Upper lobe of left lung (tissue), 4 donors: ENCODE results near the gene MSANTD2.

ENCODE experiments used
- EP300 ChIP-seq, 4 donors: sonication (generic); formaldehyde crosslinking; IDR thresholded peaks; one replicate each; pipeline ENCODE4 v1.5.1; 2017; ENCODE audit warnings: antibody characterized with exemption in 4 of 4, control low read depth in 2 of 4
- POLR2A ChIP-seq, 4 donors: fragments of 450-650 bp; IDR thresholded peaks; one replicate each; pipeline ENCODE4 v1.5.1; 2016 to 2017; ENCODE audit warnings: antibody characterized with exemption in 4 of 4, mild to moderate bottlenecking in 2 of 4
- POLR2AphosphoS5 ChIP-seq, 2 donors: sonication (generic); formaldehyde crosslinking; IDR thresholded peaks; one replicate each; pipeline ENCODE4 v1.5.1; 2017; ENCODE audit warnings: antibody characterized with exemption in 2 of 2
- TF ChIP-seq, protein P1 (sequence below), 6 experiments: fragments of 450-650 bp in 4 of 6; fragments of 200-600 bp in 2 of 6; sonication (generic) in 2 of 6; IDR thresholded peaks; one replicate each; pipeline ENCODE4 v1.5.1; 2016 to 2019; ENCODE audit warnings: antibody characterized with exemption in 6 of 6

DNA sequence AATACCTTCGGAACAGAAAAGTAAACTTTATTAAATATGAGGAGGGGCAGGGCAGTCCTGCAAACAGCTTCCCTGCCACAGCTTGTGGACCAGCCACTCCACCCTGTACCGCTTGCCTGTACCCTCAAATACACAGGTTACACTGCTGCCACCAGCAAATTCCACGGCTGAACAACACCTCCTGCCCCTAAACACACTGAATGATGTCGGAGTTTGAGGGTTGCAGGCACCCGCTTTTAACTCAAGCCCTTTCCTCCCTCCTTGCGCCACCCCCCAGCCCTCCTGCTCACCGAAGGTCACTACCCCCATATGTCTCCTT, 52.1 kb downstream of the MSANTD2 start:
- TF ChIP-seq, protein P1, sequence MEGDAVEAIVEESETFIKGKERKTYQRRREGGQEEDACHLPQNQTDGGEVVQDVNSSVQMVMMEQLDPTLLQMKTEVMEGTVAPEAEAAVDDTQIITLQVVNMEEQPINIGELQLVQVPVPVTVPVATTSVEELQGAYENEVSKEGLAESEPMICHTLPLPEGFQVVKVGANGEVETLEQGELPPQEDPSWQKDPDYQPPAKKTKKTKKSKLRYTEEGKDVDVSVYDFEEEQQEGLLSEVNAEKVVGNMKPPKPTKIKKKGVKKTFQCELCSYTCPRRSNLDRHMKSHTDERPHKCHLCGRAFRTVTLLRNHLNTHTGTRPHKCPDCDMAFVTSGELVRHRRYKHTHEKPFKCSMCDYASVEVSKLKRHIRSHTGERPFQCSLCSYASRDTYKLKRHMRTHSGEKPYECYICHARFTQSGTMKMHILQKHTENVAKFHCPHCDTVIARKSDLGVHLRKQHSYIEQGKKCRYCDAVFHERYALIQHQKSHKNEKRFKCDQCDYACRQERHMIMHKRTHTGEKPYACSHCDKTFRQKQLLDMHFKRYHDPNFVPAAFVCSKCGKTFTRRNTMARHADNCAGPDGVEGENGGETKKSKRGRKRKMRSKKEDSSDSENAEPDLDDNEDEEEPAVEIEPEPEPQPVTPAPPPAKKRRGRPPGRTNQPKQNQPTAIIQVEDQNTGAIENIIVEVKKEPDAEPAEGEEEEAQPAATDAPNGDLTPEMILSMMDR (IDR thresholded peaks at IDR 0.05) = no peak
- TF ChIP-seq POLR2AphosphoS5 (IDR thresholded peaks at IDR 0.05) = no peak
- peak in 1 of 4 donors; percentile 54 for TF ChIP-seq POLR2A (IDR thresholded peaks at IDR 0.05)
- TF ChIP-seq EP300 (IDR thresholded peaks at IDR 0.05) = no peak
